Mammary epithelial cell (primary cell): ENCODE measurements around the gene SAFB.

Source experiments
- CTCF ChIP-seq, 2 donors: IDR thresholded peaks in 1 of 2; conservative IDR thresholded peaks in 1 of 2; 2 replicates each; pipeline ENCODE4 v1.5.1; 2011 to 2012; ENCODE audit warnings: inconsistent platforms in 2 of 2, low read length in 2 of 2, mild to moderate bottlenecking in 2 of 2, control low read depth in 1 of 2, low read depth in 1 of 2; ENCODE audit not compliant: insufficient read depth in 1 of 2; ENCODE audit errors: extremely low read depth in 1 of 2
- EZH2 ChIP-seq: IDR thresholded peaks from 2 replicates; pipeline ENCODE4 v1.6.1; 2012; ENCODE audit warnings: low read length, inconsistent platforms, borderline replicate concordance

GRCh38 chr19:5622465-5623396, at the start of gene SAFB, which contains the start of gene SAFB2:
- TF ChIP-seq CTCF (conservative IDR thresholded peaks at IDR 0.05 in 1 of 2, IDR thresholded peaks at IDR 0.05 in 1 of 2; ENCODE audit: extremely low read depth in 1 of 2, insufficient read depth in 1 of 2, low read depth in 1 of 2, low read length in 2 of 2) (no peak), EZH2 (no peak)
